ENCODE results near the gene PPP1R2. TPM values are rescaled to one million over a fixed set of nuclear protein-coding genes. Genes with fewer than 3 reads are reported as not detected.

The PPP1R2 gene
- total RNA-seq, result 60.2 and 66.3 TPM in 2 replicates

DNA sequence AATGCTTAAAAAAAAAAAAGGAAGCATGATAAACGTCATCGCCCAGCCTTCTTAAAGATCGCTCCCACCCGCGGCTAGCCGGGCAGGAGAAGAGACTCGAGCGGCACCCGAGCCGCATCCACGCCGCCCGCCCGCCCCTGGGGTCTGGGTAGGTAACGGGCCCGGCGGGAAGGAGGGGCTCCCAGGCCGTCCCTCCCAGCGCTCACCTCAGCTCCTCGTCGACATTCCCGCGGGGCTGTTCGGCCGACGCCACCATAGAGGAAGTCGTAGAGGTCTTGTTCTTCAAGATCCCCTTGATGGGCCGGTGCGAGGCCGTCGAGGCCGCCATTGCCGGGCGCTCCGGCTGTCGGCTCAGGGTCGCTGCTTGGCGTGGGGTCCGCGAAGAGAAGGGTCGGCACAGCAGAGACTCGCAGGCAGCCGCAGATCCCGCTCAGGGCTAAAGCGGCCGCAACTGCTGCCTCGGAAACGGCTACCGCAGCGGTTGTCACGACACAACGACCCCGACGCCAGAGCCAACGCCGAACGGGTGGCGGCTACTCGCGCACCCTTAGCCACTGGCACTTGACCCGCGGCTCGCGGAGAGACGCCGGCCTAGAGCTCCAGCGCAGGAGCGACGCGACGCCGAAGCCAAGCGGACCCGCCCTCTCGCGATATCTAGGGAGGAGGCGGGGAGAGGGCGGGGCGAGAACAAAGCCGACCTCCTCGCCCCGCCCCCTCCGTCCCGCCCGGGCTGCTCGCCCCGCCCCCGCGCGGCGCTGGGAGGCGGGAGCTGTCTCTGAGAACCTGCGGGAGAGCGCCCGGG, at the start of gene PPP1R2:
Gene PPP1R2 (minus strand): TSS at position 628 of the 802 bp plus-strand sequence. CDS start 300 bp downstream, at position 328.

DNA sequence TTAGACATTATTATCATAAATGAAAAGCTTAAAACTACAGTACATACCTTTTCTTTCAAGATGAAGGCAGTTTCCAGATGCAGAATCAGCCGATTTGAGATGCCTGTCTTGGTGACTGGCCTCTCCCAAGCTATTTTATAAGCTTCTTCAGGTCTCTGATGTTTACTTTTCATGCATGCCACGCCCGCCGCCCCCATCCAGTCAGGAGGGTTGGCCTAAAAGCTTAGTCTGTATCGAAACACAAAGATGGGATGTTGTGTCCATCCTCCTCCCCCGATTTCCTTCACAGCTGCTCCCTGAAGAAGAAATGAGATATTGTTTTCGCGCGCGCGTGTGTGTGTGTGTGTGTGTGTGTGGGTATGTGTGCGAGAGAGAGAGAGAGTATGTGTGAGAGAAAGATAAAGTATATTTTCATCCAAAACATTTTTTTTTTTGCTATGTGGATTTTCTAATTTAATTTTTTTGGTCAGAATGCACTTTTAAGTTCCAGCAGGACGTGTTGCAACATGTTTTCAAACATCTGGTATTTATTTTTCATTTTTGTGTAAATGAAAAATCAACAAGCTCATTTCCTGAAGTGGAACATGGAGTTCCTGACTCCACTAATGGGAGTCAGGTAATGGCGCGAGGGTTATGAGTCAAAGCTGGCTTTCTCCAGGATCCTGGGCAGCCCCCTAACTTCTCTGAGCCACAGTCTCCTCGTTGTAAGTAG, 40.9 kb upstream of the PPP1R2 start, which contains the start of gene APOD:
Gene APOD (minus strand): TSS at position 110 of the 712 bp plus-strand sequence. CDS start 4,479 bp downstream, outside the sequence.

Other genes with a start within 250 kb of the PPP1R2 start
- gene ACAP2, start 100.3 kb downstream of the PPP1R2 start, total RNA-seq, result 41.6 and 51.4 TPM in 2 replicates
- gene APOD, start 40.6 kb upstream of the PPP1R2 start, total RNA-seq, result 0.61 and 1.3 TPM in 2 replicates
- not detected in 2 replicates for gene MUC20, start 177.7 kb upstream of the PPP1R2 start, total RNA-seq

Data from epithelial cell of umbilical artery (primary cell).